CD8-positive, alpha-beta memory T cell (primary cell): ENCODE results near the gene PERCC1. TPM values are rescaled to one million over a fixed set of nuclear protein-coding genes. Genes with fewer than 3 reads are reported as not detected.
"Not testable (repeated sequence)": the region's sequence is repeated elsewhere in the genome, so short reads cannot be mapped to it uniquely, and the experiment has no call there.

ENCODE experiments used
- CTCF ChIA-PET: fragments of 350-600 bp; sonication (Branson Sonifier 250); formaldehyde crosslinking; loops from one replicate; lab custom pipeline; 2021; ENCODE audit warnings: antibody characterized with exemption; lab: Charles Lee
- POLR2A ChIA-PET: fragments of 350-600 bp; sonication (Branson Sonifier 250); formaldehyde crosslinking; loops from one replicate; lab custom pipeline; 2021; ENCODE audit warnings: antibody characterized with exemption; lab: Charles Lee
- DNase-seq, 5 donors: peaks; one replicate each; pipeline versions ENCODE4 v3.0.0 to v3.0.0-alpha.2; 2020 to 2022; ENCODE audit warnings: mixed read lengths in 1 of 5
- H3K27ac ChIP-seq: one replicate; pipeline ENCODE4 v1.7.0; 2013; ENCODE audit warnings: low read depth, mild to moderate bottlenecking, low read length, moderate library complexity
- H3K27me3 ChIP-seq: 2 replicates; pipeline ENCODE4 v1.7.0; 2013; ENCODE audit warnings: low read length, mild to moderate bottlenecking; ENCODE audit not compliant: insufficient read depth, poor library complexity, severe bottlenecking
- H3K36me3 ChIP-seq: 2 replicates; pipeline ENCODE4 v1.7.0; 2013; ENCODE audit warnings: mild to moderate bottlenecking, low read length, moderate library complexity; ENCODE audit not compliant: insufficient read depth
- H3K4me1 ChIP-seq: 2 replicates; pipeline ENCODE4 v1.7.0; 2013; ENCODE audit warnings: mild to moderate bottlenecking, low read length, moderate library complexity; ENCODE audit not compliant: insufficient read depth
- H3K4me3 ChIP-seq: 2 replicates; pipeline ENCODE4 v1.7.0; 2013; ENCODE audit warnings: mild to moderate bottlenecking, low read length
- H3K9me3 ChIP-seq: 2 replicates; pipeline ENCODE4 v1.7.0; 2013; ENCODE audit warnings: mild to moderate bottlenecking, low read length
- H3K27ac Mint-ChIP-seq, 8 donors: one replicate each; pipeline ENCODE4 v1.8.0; 2020 to 2021; ENCODE audit warnings: mixed read lengths in 8 of 8, mild to moderate bottlenecking in 6 of 8, inconsistent platforms in 3 of 8, moderate library complexity in 3 of 8
- H3K27me3 Mint-ChIP-seq, 2 donors: one replicate each; pipeline ENCODE4 v1.8.0; 2020 to 2021; ENCODE audit warnings: mixed read lengths in 2 of 2, mild to moderate bottlenecking in 1 of 2, moderate library complexity in 1 of 2
- H3K36me3 Mint-ChIP-seq, 3 donors: one replicate each; pipeline ENCODE4 v1.8.0; 2020 to 2021; ENCODE audit warnings: mixed read lengths in 3 of 3, inconsistent platforms in 1 of 3, mild to moderate bottlenecking in 1 of 3
- H3K4me1 Mint-ChIP-seq, 3 donors: one replicate each; pipeline ENCODE4 v1.8.0; 2020 to 2021; ENCODE audit warnings: mixed read lengths in 3 of 3, inconsistent platforms in 1 of 3, mild to moderate bottlenecking in 1 of 3
- H3K4me3 Mint-ChIP-seq, 7 donors: one replicate each; pipeline ENCODE4 v1.8.0; 2020 to 2021; ENCODE audit warnings: mixed read lengths in 7 of 7, mild to moderate bottlenecking in 6 of 7, moderate library complexity in 4 of 7, inconsistent platforms in 2 of 7
- H3K9me3 Mint-ChIP-seq, 5 donors: one replicate each; pipeline ENCODE4 v1.8.0; 2020 to 2022; ENCODE audit warnings: mixed read lengths in 5 of 5, mild to moderate bottlenecking in 3 of 5, moderate library complexity in 2 of 5, inconsistent platforms in 1 of 5
- polyA plus RNA-seq: library from polyadenylated mRNA; unstranded; fragments of 300-500 nt; fragmentation: Illumina TruSeq; gene quantifications from one replicate; pipeline ENCODE4 v1.2.3, GENCODE V29; 2021
- total RNA-seq, 2 experiments: library from RNA; stranded (reverse); gene quantifications; one replicate each; pipeline ENCODE4 v1.2.3, GENCODE V29; 2021

PERCC1 gene
- total and polyA plus RNA-seq, 3 experiments from 2014 or later = 0.33 to 0.48 TPM; not detected in 1

DNA sequence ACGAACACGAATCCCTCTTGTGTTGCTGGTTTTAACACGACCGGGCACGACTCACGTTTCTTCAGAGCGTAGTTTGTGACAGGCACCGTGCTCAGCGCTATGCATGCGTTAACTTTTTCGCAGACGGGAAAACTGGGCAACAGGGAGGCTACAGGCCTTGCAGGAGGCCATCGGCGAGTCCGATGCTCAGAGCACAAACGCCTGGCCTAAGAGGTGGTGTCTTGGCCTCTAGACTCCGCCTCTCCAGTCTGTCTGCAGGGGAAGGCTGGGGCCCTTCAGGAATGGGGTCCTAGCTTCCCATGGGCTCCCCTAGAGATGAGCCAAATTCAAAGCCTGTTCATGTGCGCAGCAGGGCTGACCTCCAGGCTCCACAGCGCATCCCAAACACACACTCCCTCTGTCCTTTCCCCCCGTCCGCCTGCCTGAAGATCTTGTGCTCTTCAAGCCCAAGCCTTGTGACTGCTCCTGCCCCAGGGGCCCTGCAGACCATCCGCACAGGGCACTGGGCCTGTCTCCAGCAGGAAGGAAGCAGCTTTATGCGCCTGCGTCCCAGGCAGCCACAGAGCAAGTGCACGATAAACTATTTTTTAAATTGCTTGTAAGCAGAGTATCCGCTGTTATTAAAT, 40.8 kb downstream of the PERCC1 start:
- no peak overlapping the region for H3K27ac ChIP-seq

GRCh38 chr16:1472974-1473373, 42.1 kb downstream of the PERCC1 start:
- Histone ChIP-seq H3K9me3 (no peaks in the 10 kb centered on the region), H3K36me3 (no peaks in the 10 kb centered on the region), H3K4me3 (no peak overlapping the region), H3K27ac (peak overlapping the region; percentile 6), H3K4me1 (peaks cover 19% of the 10 kb centered on the region), H3K27me3 (no peaks in the 10 kb centered on the region)
- no peak for DNase-seq
- Mint-ChIP-seq H3K36me3 (peaks cover 0 to 3% (median 2%) of the 10 kb centered on the region in 3 donors), H3K27ac (peak overlapping the region in 7 of 8 donors; percentile 9 to 74 (median 39)), H3K4me1 (peaks cover 31 to 48% (median 35%) of the 10 kb centered on the region in 3 donors), H3K9me3 (no peaks in the 10 kb centered on the region), H3K27me3 (no peaks in the 10 kb centered on the region), H3K4me3 (peak overlapping the region; percentile 18 to 84 (median 80))
- ChIA-PET CTCF (no interaction called here), POLR2A (interaction anchor here (0.6 kb wide), 1 partner anchor 575 kb away, joined by 6 read pairs; the partner anchor contains the start of gene TSC2)

More for the DNA sequence above, 40.8 kb downstream of the PERCC1 start:
- H3K9me3 Mint-ChIP-seq = no peaks in the 10 kb centered on the region
- Histone ChIP-seq H3K27me3 (no peaks in the 10 kb centered on the region), H3K9me3 (no peaks in the 10 kb centered on the region), H3K4me3 (no peak overlapping the region), H3K4me1 (peaks cover 19% of the 10 kb centered on the region), H3K36me3 (no peaks in the 10 kb centered on the region)
- no peak for DNase-seq
- ChIA-PET POLR2A (interaction anchor here (0.7 kb wide), 1 partner anchor 26 kb away, joined by 3 read pairs; no protein-coding TSS in a partner anchor), CTCF (no interaction called here)
- peaks cover 36 to 54% (median 37%) of the 10 kb centered on the region in 3 donors for H3K4me1 Mint-ChIP-seq
- H3K27ac Mint-ChIP-seq = peak overlapping the region in 1 of 8 donors; percentile 72
- H3K4me3 Mint-ChIP-seq = peak overlapping the region in 2 of 7 donors; percentile 28 to 32
- peaks cover 0 to 3% (median 2%) of the 10 kb centered on the region in 3 donors for H3K36me3 Mint-ChIP-seq
- no peaks in the 10 kb centered on the region for H3K27me3 Mint-ChIP-seq

GRCh38 chr16:1474082-1474795, 43.4 kb downstream of the PERCC1 start:
- Mint-ChIP-seq H3K27ac (peak overlapping the region in 4 of 8 donors; percentile 39 to 86 (median 46)), H3K4me3 (peak overlapping the region; percentile 64 to 81 (median 72)), H3K9me3 (no peaks in the 10 kb centered on the region), H3K27me3 (peaks cover 3% of the 10 kb centered on the region in 2 donors), H3K4me1 (peaks cover 31 to 43% (median 34%) of the 10 kb centered on the region in 3 donors), H3K36me3 (peaks cover 0 to 3% (median 2%) of the 10 kb centered on the region in 3 donors)
- H3K36me3 ChIP-seq = no peaks in the 10 kb centered on the region
- CTCF ChIA-PET = no interaction called here
- H3K27ac ChIP-seq = peak overlapping the region; percentile 86
- peak overlapping the region; percentile 68 for H3K4me3 ChIP-seq
- POLR2A ChIA-PET = interaction anchor here (0.8 kb wide), 1 partner anchor 53 kb away, joined by 9 read pairs; no protein-coding TSS in a partner anchor
- DNase-seq = peak in 1 of 5 donors; percentile 16
- H3K27me3 ChIP-seq = no peaks in the 10 kb centered on the region
- peaks cover 19% of the 10 kb centered on the region for H3K4me1 ChIP-seq
- H3K9me3 ChIP-seq = no peaks in the 10 kb centered on the region

GRCh38 chr16:1474796-1475551, 44.1 kb downstream of the PERCC1 start, which contains the start of gene CLCN7:
Gene CLCN7 (minus strand): TSS chr16:1475028. CDS start chr16:1474974, 54 bp downstream.
- CTCF ChIA-PET = no interaction called here
- Histone ChIP-seq H3K9me3 (no peaks in the 10 kb centered on the region), H3K4me1 (peaks cover 19% of the 10 kb centered on the region), H3K27me3 (no peaks in the 10 kb centered on the region), H3K4me3 (peak within 1 kb of the TSS; percentile 68), H3K36me3 (no peaks in the 10 kb centered on the region), H3K27ac (peak within 1 kb of the TSS; percentile 86)
- H3K27ac Mint-ChIP-seq = peak within 1 kb of the TSS; percentile 81 to 94 (median 88)
- no peaks in the 10 kb centered on the region for H3K9me3 Mint-ChIP-seq
- H3K4me1 Mint-ChIP-seq = peaks cover 27 to 38% (median 29%) of the 10 kb centered on the region in 3 donors
- peak; percentile 80 to 89 (median 85) for DNase-seq
- POLR2A ChIA-PET = interaction anchor here (0.6 kb wide), 1 partner anchor 990 kb away, joined by 5 read pairs; no protein-coding TSS in a partner anchor
- peak within 1 kb of the TSS; percentile 74 to 91 (median 82) for H3K4me3 Mint-ChIP-seq
- peaks cover 3 to 5% of the 10 kb centered on the region in 2 donors for H3K27me3 Mint-ChIP-seq
- peaks cover 0 to 3% (median 0%) of the 10 kb centered on the region in 3 donors for H3K36me3 Mint-ChIP-seq

DNA sequence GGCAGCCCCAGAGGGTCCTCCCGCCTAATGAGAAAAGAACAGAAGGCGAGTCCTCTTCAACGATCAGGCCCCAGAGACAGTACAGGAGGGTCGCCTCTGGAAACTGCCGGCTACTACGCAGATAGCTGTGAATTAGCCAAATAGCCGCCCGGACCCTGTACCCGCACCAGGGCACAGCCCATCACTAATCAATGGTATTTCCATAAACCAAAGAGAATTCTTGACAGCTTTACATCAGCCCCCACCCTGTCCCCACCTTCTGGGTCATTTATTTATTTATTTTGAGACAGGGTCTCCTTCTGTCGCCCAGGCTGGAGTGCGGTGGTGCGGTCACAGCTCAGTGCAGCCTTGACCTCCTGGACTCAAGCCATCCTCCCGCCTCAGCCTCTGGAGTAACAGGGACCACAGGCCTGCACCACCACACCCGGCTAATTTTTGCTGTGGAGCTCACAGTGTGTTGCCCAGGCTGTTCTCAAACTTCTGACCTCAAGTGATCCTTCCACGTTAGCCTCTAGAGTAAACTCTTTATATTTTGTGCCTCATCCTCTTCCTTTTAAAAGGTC, 44.8 kb downstream of the PERCC1 start:
- Mint-ChIP-seq H3K27me3 (peaks cover 3 to 5% of the 10 kb centered on the region in 2 donors), H3K4me3 (peak overlapping the region; percentile 74 to 91 (median 82)), H3K36me3 (peaks cover 0 to 3% (median 0%) of the 10 kb centered on the region in 3 donors), H3K27ac (peak overlapping the region; percentile 81 to 94 (median 88)), H3K9me3 (no peaks in the 10 kb centered on the region), H3K4me1 (peaks cover 25 to 32% (median 27%) of the 10 kb centered on the region in 3 donors)
- Histone ChIP-seq H3K27me3 (no peaks in the 10 kb centered on the region), H3K36me3 (no peaks in the 10 kb centered on the region), H3K4me3 (peak overlapping the region; percentile 68), H3K27ac (peak overlapping the region; percentile 86), H3K4me1 (peaks cover 19% of the 10 kb centered on the region), H3K9me3 (no peaks in the 10 kb centered on the region)
- POLR2A ChIA-PET = interaction anchor here (0.6 to 0.7 kb wide), 2 partner anchors 351 to 989 kb away, joined by 3 to 5 read pairs; partner anchors contain the start of gene FAHD1
- CTCF ChIA-PET = no interaction called here
- DNase-seq = no peak

- ChIA-PET CTCF (interaction anchor here (1.2 kb wide), 1 partner anchor 41 kb away, joined by 3 read pairs; no protein-coding TSS in a partner anchor), POLR2A (no interaction called here)
- Mint-ChIP-seq H3K27me3 (peaks cover 10 to 11% of the 10 kb centered on the region in 2 donors), H3K4me3 (peak overlapping the region in 1 of 7 donors; percentile 3), H3K4me1 (peaks cover 17 to 21% (median 19%) of the 10 kb centered on the region in 3 donors), H3K27ac (peak overlapping the region in 1 of 8 donors; percentile 33), H3K36me3 (peaks cover 0 to 4% (median 0%) of the 10 kb centered on the region in 3 donors), H3K9me3 (no peaks in the 10 kb centered on the region)
- Histone ChIP-seq H3K9me3 (no peaks in the 10 kb centered on the region), H3K27me3 (no peaks in the 10 kb centered on the region), H3K4me1 (peaks cover 19% of the 10 kb centered on the region), H3K27ac (no peak overlapping the region), H3K36me3 (no peaks in the 10 kb centered on the region), H3K4me3 (no peak overlapping the region)
- DNase-seq = no peak
Observed at GRCh38 chr16:1477033-1477432, 46.2 kb downstream of the PERCC1 start.

GRCh38 chr16:1478937-1479336, 48.1 kb downstream of the PERCC1 start:
- H3K27ac Mint-ChIP-seq, H3K27ac ChIP-seq, H3K4me3 ChIP-seq, H3K36me3 ChIP-seq, DNase-seq, H3K9me3 Mint-ChIP-seq, H3K27me3 ChIP-seq, H3K9me3 ChIP-seq, CTCF ChIA-PET, H3K4me1 ChIP-seq, POLR2A ChIA-PET, H3K36me3 Mint-ChIP-seq: not testable (repeated sequence)
- H3K27me3 Mint-ChIP-seq = peaks cover 10 to 13% of the 10 kb centered on the region in 2 donors
- H3K4me3 Mint-ChIP-seq = peak overlapping the region in 1 of 7 donors; percentile 20
- peaks cover 10 to 12% (median 12%) of the 10 kb centered on the region in 3 donors for H3K4me1 Mint-ChIP-seq
